H7 (cell line): ENCODE measurements around the gene SERPINB10. TPM values are rescaled to one million over a fixed set of nuclear protein-coding genes. Genes with fewer than 3 reads are reported as not detected.

Experiments used
- DNase-seq: peaks from one replicate; pipeline ENCODE4 v3.0.0; 2012
- H3K27me3 ChIP-seq: 2 replicates; pipeline ENCODE4 v1.6.0; 2011; ENCODE audit warnings: mild to moderate bottlenecking, low read length; ENCODE audit not compliant: control insufficient read depth, insufficient read depth
- H3K36me3 ChIP-seq: replicated peaks from 2 replicates; pipeline ENCODE4 v1.5.1; 2011; ENCODE audit warnings: low read length; ENCODE audit not compliant: control insufficient read depth, insufficient read depth
- H3K4me3 ChIP-seq: 2 replicates; pipeline ENCODE4 v1.5.1; 2011; ENCODE audit warnings: low read depth, mild to moderate bottlenecking, control low read depth, low read length, moderate library complexity; ENCODE audit not compliant: insufficient read depth
- total RNA-seq: library from RNA; depleted of rRNA; stranded (reverse); fragments of >200 nt; shearing (Covaris generic); gene quantifications from 2 replicates; pipeline ENCODE4 v1.2.3, GENCODE V29; 2014; rRNA removed

SERPINB10 gene
- total RNA-seq, 1 experiment from 2014 or later, result not detected

- Histone ChIP-seq H3K4me3 (no peak overlapping the region), H3K36me3 (no peaks in the 10 kb centered on the region), H3K27me3 (peaks cover 31% of the 10 kb centered on the region)
- DNase-seq, result no peak
Observed at GRCh38 chr18:63972002-63972376, 64.2 kb downstream of the SERPINB10 start.

DNA sequence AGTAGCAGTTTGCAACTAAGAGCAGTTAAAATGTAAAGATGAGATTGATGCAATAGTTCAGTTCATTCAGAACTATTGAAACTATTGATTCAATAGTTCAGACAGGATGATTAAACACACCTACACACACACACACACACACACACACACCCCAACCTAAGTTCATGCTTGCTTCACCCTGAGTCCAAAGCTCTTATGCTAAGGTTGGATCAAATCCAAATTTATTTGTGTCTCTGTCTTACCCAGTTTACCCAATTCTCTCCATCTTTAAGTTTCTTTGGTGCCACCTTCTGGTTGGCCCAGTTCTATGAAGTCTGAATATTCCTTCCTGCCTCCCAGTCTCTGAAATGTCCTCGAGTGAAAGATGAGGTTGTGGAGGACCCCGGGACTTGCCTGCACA lies 67.2 kb downstream of the SERPINB10 start:
- DNase-seq, result no peak
- H3K27me3 ChIP-seq, result peaks cover 50% of the 10 kb centered on the region
- no peaks in the 10 kb centered on the region for H3K36me3 ChIP-seq
- no peak overlapping the region for H3K4me3 ChIP-seq

DNA sequence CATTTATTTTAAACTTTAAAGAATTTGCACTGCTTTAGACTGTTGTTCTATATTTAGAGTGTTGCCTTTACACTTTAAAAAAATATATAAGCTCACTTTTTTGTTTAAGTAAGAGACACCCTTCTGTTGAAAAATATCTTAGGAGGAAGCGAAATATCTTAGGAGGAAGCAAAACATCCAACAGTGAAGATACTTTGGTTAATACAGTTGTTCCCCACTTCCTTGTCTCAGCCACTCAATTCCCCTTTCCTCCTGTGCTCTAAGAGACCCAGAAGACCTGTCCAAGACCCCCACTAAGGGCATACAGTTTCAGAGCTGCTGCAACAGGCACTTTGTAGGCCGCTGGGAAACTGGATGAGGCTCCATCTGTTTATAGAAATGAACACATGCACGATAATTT lies 67.9 kb downstream of the SERPINB10 start:
- no peak for DNase-seq
- Histone ChIP-seq H3K27me3 (peaks cover 50% of the 10 kb centered on the region), H3K36me3 (no peaks in the 10 kb centered on the region), H3K4me3 (no peak overlapping the region)

- H3K36me3 ChIP-seq, result no peaks in the 10 kb centered on the region
- DNase-seq, result no peak
- H3K27me3 ChIP-seq, result peaks cover 46% of the 10 kb centered on the region
- H3K4me3 ChIP-seq, result no peak overlapping the region
Observed at GRCh38 chr18:63977040-63977439, 69.3 kb downstream of the SERPINB10 start.

DNA sequence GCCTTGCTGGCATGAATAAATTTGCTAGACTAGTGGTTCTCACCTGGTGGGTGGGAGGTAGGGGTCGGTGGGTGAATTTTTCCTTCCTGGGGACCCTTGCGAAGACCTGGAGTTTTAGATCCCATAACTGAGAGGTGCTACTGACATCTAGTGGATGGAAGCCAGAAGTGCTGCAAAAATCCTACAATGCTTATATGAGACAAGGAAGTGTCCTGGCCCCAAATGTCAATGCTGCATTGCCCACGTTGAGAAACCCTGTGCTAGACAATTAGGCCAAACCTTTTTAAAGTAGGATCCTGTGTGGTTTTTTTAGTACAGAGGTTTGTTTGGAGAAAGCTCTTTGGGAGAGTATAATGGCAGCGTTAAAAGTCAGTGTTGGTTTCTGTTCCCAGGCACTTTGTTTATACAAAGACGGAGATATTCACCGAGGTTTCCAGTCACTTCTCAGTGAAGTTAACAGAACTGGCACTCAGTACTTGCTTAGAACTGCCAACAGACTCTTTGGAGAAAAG lies 71.7 kb downstream of the SERPINB10 start:
- peaks cover 40% of the 10 kb centered on the region for H3K27me3 ChIP-seq
- no peaks in the 10 kb centered on the region for H3K36me3 ChIP-seq
- peak; percentile 64 for DNase-seq
- H3K4me3 ChIP-seq, result no peak overlapping the region

GRCh38 chr18:63980027-63980426 lies 72.3 kb downstream of the SERPINB10 start:
- peaks cover 35% of the 10 kb centered on the region for H3K27me3 ChIP-seq
- no peaks in the 10 kb centered on the region for H3K36me3 ChIP-seq
- H3K4me3 ChIP-seq, result no peak overlapping the region
- no peak for DNase-seq

DNA sequence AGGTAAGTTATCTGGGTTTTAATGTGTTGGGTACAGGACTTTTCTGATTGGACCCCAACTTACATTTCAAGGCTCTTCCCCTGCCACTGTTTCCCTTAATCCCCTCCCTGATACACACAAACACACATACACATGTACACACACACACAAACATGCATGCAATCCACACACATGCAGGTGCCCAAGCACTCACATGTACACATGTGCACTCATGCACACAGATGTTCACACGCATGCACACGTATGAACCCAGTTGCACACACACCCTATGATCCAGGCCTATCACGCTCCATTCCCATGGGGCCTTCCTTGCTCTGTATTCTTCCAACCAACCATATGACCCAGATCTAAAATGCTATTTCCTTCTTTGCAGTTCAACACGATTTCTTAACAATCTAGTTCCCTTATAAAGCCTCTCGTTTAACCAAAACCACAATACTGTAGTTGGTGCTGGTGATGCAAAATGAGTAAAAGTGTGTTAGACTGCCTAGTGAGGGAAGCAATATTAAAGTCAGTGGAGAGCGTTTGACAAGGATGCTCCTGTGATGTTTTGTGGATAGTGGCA lies 73.2 kb downstream of the SERPINB10 start:
- Histone ChIP-seq H3K36me3 (no peaks in the 10 kb centered on the region), H3K4me3 (no peak overlapping the region), H3K27me3 (peaks cover 26% of the 10 kb centered on the region)
- no peak for DNase-seq

DNA sequence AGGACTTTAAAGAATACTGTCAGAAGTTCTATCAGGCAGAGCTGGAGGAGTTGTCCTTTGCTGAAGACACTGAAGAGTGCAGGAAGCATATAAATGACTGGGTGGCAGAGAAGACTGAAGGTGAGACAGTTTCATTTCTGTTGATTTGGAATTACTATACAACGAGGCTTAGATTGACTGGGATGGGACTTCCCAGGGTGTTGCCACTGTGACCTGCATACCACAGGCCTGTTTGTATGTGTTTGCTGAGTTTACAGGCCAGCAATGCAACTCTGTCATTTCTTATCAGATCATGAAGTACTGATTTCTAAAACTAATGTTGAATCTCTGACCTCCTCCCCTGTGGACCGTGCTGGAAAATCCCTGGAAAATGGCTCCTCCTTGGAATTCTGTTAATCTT lies 74.0 kb downstream of the SERPINB10 start:
- Histone ChIP-seq H3K36me3 (no peaks in the 10 kb centered on the region), H3K4me3 (no peak overlapping the region), H3K27me3 (peaks cover 22% of the 10 kb centered on the region)
- no peak for DNase-seq

DNA sequence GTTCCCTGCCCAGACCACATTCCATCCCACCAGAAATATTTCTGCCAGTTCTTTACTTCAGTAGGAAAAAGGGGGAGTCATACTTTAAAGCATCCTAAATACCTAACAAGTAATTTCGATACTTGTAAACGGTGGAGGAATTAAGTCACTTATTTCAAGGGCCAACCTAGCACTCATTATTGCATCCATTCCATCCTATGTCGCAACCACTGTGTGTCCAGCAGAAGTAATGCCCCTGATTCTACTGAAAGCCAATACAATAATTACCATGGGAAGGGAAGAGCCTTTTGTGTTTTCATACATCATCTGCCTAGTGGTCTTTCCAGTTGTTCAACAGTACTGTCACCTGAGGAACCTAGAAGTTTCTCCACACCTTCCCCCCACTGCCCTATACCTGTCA lies 74.6 kb downstream of the SERPINB10 start:
- H3K4me3 ChIP-seq, result no peak overlapping the region
- H3K27me3 ChIP-seq, result peaks cover 17% of the 10 kb centered on the region
- DNase-seq, result no peak
- H3K36me3 ChIP-seq, result no peaks in the 10 kb centered on the region

Other genes with a start within 250 kb of the SERPINB10 start
- not detected in 2 replicates for gene SERPINB3, start 246.1 kb upstream of the SERPINB10 start, total RNA-seq
- gene SERPINB11, start 205.0 kb upstream of the SERPINB10 start, total RNA-seq, result not detected in 2 replicates
- not detected in 2 replicates for gene SERPINB7, start 132.5 kb upstream of the SERPINB10 start, total RNA-seq
- gene SERPINB2, start 20.3 kb upstream of the SERPINB10 start, total RNA-seq, result not detected in 2 replicates
- 0.15 and 0.17 TPM in 2 replicates for gene HMSD, start 41.3 kb downstream of the SERPINB10 start, total RNA-seq
- gene SERPINB8, start 62.1 kb downstream of the SERPINB10 start, total RNA-seq, result 0.07 and 1.6 TPM in 2 replicates
- gene LINC00305, start 241.1 kb downstream of the SERPINB10 start, total RNA-seq, result not detected in 2 replicates